ENCODE data around the gene ENG.

GRCh38 chr9:127853312-127854183 lies 910 bp downstream of the ENG start:
- no peak for TF ChIP-seq CTCF (IDR thresholded peaks at IDR 0.05; ENCODE audit: control extremely low read depth in 1 of 3, insufficient read depth in 1 of 3, low read depth in 1 of 3, low read length in 3 of 3)
- TF ChIP-seq EGR1 (IDR thresholded peaks at IDR 0.05; ENCODE audit: borderline replicate concordance, low read depth, low read length) = no peak
- no peak for TF ChIP-seq POLR2A (IDR thresholded peaks at IDR 0.05; ENCODE audit: control extremely low read depth in 1 of 2, low read depth in 2 of 2, low read length in 2 of 2)
- no peak for TF ChIP-seq HDAC6 (IDR thresholded peaks at IDR 0.05; ENCODE audit: low read depth, low read length)
- no peak for TF ChIP-seq RAD21 (IDR thresholded peaks at IDR 0.05 in 1 of 2, conservative IDR thresholded peaks at IDR 0.05 in 1 of 2; ENCODE audit: low read depth in 2 of 2, low read length in 2 of 2)
- TF ChIP-seq RXRA (IDR thresholded peaks at IDR 0.05; ENCODE audit: insufficient read depth, low read depth, low read length) = no peak
- TF ChIP-seq YY1 (IDR thresholded peaks at IDR 0.05; ENCODE audit: low read depth, low read length) = no peak
- no peak for TF ChIP-seq CREB1 (IDR thresholded peaks at IDR 0.05)
- TF ChIP-seq ZNF274 (IDR thresholded peaks at IDR 0.05; ENCODE audit: borderline replicate concordance, extremely low read depth, low read length) = no peak
- TF ChIP-seq CEBPB (IDR thresholded peaks at IDR 0.05; ENCODE audit: low read depth, low read length) = no peak
- TF ChIP-seq NRF1 (IDR thresholded peaks at IDR 0.05; ENCODE audit: low read depth, low read length) = no peak
